Large intestine (tissue), 3 donors: ENCODE data around the gene RHEB. TPM values are rescaled to one million over a fixed set of nuclear protein-coding genes. Genes with fewer than 3 reads are reported as not detected.

ENCODE experiments used
- DNase-seq, 2 donors: peaks; one replicate each; pipeline versions ENCODE4 v3.0.0 to v3.0.0-alpha.2; 2013
- H3K27ac ChIP-seq: one replicate; pipeline ENCODE4 v1.5.1; 2013; ENCODE audit warnings: low read length
- H3K27me3 ChIP-seq: 2 replicates; pipeline ENCODE4 v1.6.1; 2013; ENCODE audit warnings: low read length; ENCODE audit not compliant: control insufficient read depth, insufficient read depth
- H3K36me3 ChIP-seq: 2 replicates; pipeline ENCODE4 v1.6.1; 2013; ENCODE audit warnings: low read length; ENCODE audit not compliant: control insufficient read depth, insufficient read depth
- H3K4me1 ChIP-seq: one replicate; pipeline ENCODE4 v1.6.1; 2013; ENCODE audit warnings: low read length; ENCODE audit not compliant: control insufficient read depth, insufficient read depth
- H3K4me3 ChIP-seq: one replicate; pipeline ENCODE4 v1.5.1; 2013; ENCODE audit warnings: low read length
- H3K9me3 ChIP-seq: one replicate; pipeline ENCODE4 v1.6.1; 2013; ENCODE audit warnings: mild to moderate bottlenecking, low read depth, low read length, moderate library complexity; ENCODE audit not compliant: control insufficient read depth
- WGBS: methylation state at CpG from one replicate; pipeline ENCODE4 v1.1.5; 2013; ENCODE audit warnings: low lambda C conversion rate; ENCODE audit not compliant: insufficient coverage; 5-methylcytosine and 5-hydroxymethylcytosine counted together
- polyA plus RNA-seq: library from polyadenylated mRNA; unstranded; fragments of 120-200 nt; gene quantifications from one replicate; pipeline ENCODE4 v1.2.1, GENCODE V29; 2013

Gene RHEB
- polyA plus RNA-seq, 1 donor, result 78.7 TPM

GRCh38 chr7:151431768-151432311, 87.9 kb downstream of the RHEB start:
- Histone ChIP-seq H3K4me3 (no peak overlapping the region), H3K27ac (no peak overlapping the region), H3K4me1 (no peaks in the 10 kb centered on the region), H3K9me3 (no peaks in the 10 kb centered on the region), H3K36me3 (no peaks in the 10 kb centered on the region), H3K27me3 (peaks cover 5% of the 10 kb centered on the region)
- no peak for DNase-seq
- WGBS, result no CpG with 5 or more reads among the region's 25 CpGs

GRCh38 chr7:151431281-151431767, 88.4 kb downstream of the RHEB start:
- no CpG with 5 or more reads among the region's 13 CpGs for WGBS
- H3K36me3 ChIP-seq, result no peaks in the 10 kb centered on the region
- H3K27ac ChIP-seq, result no peak overlapping the region
- DNase-seq, result no peak
- no peaks in the 10 kb centered on the region for H3K9me3 ChIP-seq
- H3K27me3 ChIP-seq, result peaks cover 5% of the 10 kb centered on the region
- no peaks in the 10 kb centered on the region for H3K4me1 ChIP-seq
- H3K4me3 ChIP-seq, result no peak overlapping the region

- no peaks in the 10 kb centered on the region for H3K36me3 ChIP-seq
- DNase-seq, result no peak
- H3K27me3 ChIP-seq, result peaks cover 5% of the 10 kb centered on the region
- no peak overlapping the region for H3K27ac ChIP-seq
- no CpG with 5 or more reads among the region's 16 CpGs for whole genome bisulfite sequencing
- H3K9me3 ChIP-seq, result no peaks in the 10 kb centered on the region
- H3K4me3 ChIP-seq, result no peak overlapping the region
- H3K4me1 ChIP-seq, result no peaks in the 10 kb centered on the region
Observed at GRCh38 chr7:151430391-151431205, 89.1 kb downstream of the RHEB start.

- H3K27ac ChIP-seq, result no peak overlapping the region
- H3K4me1 ChIP-seq, result no peaks in the 10 kb centered on the region
- H3K4me3 ChIP-seq, result no peak overlapping the region
- no peak for DNase-seq
- no peaks in the 10 kb centered on the region for H3K9me3 ChIP-seq
- H3K27me3 ChIP-seq, result peaks cover 5% of the 10 kb centered on the region
- WGBS, result no CpG with 5 or more reads among the region's 10 CpGs
- H3K36me3 ChIP-seq, result no peaks in the 10 kb centered on the region
Observed at GRCh38 chr7:151429560-151430331, 89.9 kb downstream of the RHEB start.

- H3K9me3 ChIP-seq, result no peaks in the 10 kb centered on the region
- H3K4me3 ChIP-seq, result no peak overlapping the region
- peaks cover 5% of the 10 kb centered on the region for H3K27me3 ChIP-seq
- no peaks in the 10 kb centered on the region for H3K36me3 ChIP-seq
- no peak for DNase-seq
- no peak overlapping the region for H3K27ac ChIP-seq
- no peaks in the 10 kb centered on the region for H3K4me1 ChIP-seq
- WGBS, result no CpG with 5 or more reads among the region's 5 CpGs
Observed at GRCh38 chr7:151429237-151429559, 90.5 kb downstream of the RHEB start.

- no peaks in the 10 kb centered on the region for H3K4me1 ChIP-seq
- H3K27me3 ChIP-seq, result peaks cover 5% of the 10 kb centered on the region
- DNase-seq, result peak; percentile 38 to 49
- no CpG with 5 or more reads among the region's 13 CpGs for WGBS
- no peaks in the 10 kb centered on the region for H3K9me3 ChIP-seq
- no peaks in the 10 kb centered on the region for H3K36me3 ChIP-seq
- H3K4me3 ChIP-seq, result no peak overlapping the region
- H3K27ac ChIP-seq, result no peak overlapping the region
Observed at GRCh38 chr7:151428378-151429236, 91.1 kb downstream of the RHEB start.

GRCh38 chr7:151427705-151428377, 91.9 kb downstream of the RHEB start:
- Histone ChIP-seq H3K27me3 (peaks cover 5% of the 10 kb centered on the region), H3K36me3 (no peaks in the 10 kb centered on the region), H3K4me1 (no peaks in the 10 kb centered on the region), H3K9me3 (no peaks in the 10 kb centered on the region), H3K4me3 (no peak overlapping the region), H3K27ac (no peak overlapping the region)
- 72% methylated on average over 2 of the region's 10 CpGs for WGBS
- no peak for DNase-seq

- no peaks in the 10 kb centered on the region for H3K9me3 ChIP-seq
- H3K4me1 ChIP-seq, result no peaks in the 10 kb centered on the region
- no peak for DNase-seq
- no peak overlapping the region for H3K27ac ChIP-seq
- WGBS, result no CpG with 5 or more reads among the region's 23 CpGs
- no peak overlapping the region for H3K4me3 ChIP-seq
- peaks cover 7% of the 10 kb centered on the region for H3K27me3 ChIP-seq
- H3K36me3 ChIP-seq, result no peaks in the 10 kb centered on the region
Observed at GRCh38 chr7:151426904-151427704, 92.6 kb downstream of the RHEB start.

GRCh38 chr7:151426441-151426903, 93.2 kb downstream of the RHEB start:
- Histone ChIP-seq H3K36me3 (no peaks in the 10 kb centered on the region), H3K4me3 (no peak overlapping the region), H3K4me1 (no peaks in the 10 kb centered on the region), H3K27ac (no peak overlapping the region), H3K27me3 (peaks cover 7% of the 10 kb centered on the region), H3K9me3 (no peaks in the 10 kb centered on the region)
- WGBS, result 60% methylated on average over 1 of the region's 14 CpGs
- DNase-seq, result no peak
